Activated CD8-positive, alpha-beta T cell treated with anti-CD3 and anti-CD28 coated beads for 36 hours (primary cell): Measurements from ENCODE around the gene GCLC. TPM values are rescaled to one million over a fixed set of nuclear protein-coding genes. Genes with fewer than 3 reads are reported as not detected.

Experiments
- ATAC-seq: fragments of 200-7000 bp; cut with Tn5 transposase; one replicate; pipeline ENCODE4 v1.10.0; 2021; ENCODE audit warnings: mild to moderate bottlenecking, moderate library complexity
- CTCF ChIA-PET: fragments of 350-600 bp; sonication (Branson Sonifier 250); formaldehyde crosslinking; loops from one replicate; lab custom pipeline; 2021; ENCODE audit warnings: antibody characterized with exemption; lab: Charles Lee
- POLR2A ChIA-PET: fragments of 350-600 bp; sonication (Branson Sonifier 250); formaldehyde crosslinking; loops from one replicate; lab custom pipeline; 2021; ENCODE audit warnings: antibody characterized with exemption; lab: Charles Lee
- DNase-seq: peaks from one replicate; pipeline ENCODE4 v3.0.0-alpha.2; 2020
- H3K27ac Mint-ChIP-seq: one replicate; pipeline ENCODE4 v1.8.0; 2021; ENCODE audit warnings: mild to moderate bottlenecking, mixed read lengths
- H3K27me3 Mint-ChIP-seq: one replicate; pipeline ENCODE4 v1.8.0; 2021; ENCODE audit warnings: mixed read lengths
- H3K36me3 Mint-ChIP-seq: one replicate; pipeline ENCODE4 v1.8.0; 2021; ENCODE audit warnings: low read depth, mixed read lengths
- H3K4me1 Mint-ChIP-seq: one replicate; pipeline ENCODE4 v1.8.0; 2021; ENCODE audit warnings: low read depth, mixed read lengths
- H3K4me3 Mint-ChIP-seq: one replicate; pipeline ENCODE4 v1.8.0; 2021; ENCODE audit warnings: mild to moderate bottlenecking, moderate library complexity, mixed read lengths
- H3K9me3 Mint-ChIP-seq: one replicate; pipeline ENCODE4 v1.8.0; 2021; ENCODE audit warnings: mixed read lengths
- intact Hi-C: fragments of 100-400 bp; cut with micrococcal nuclease; formaldehyde crosslinking; loops from one replicate; pipeline ENCODE4 v1.10.0; 2022
- total RNA-seq, 2 experiments: library from RNA; stranded (reverse); gene quantifications; one replicate each; pipeline ENCODE4 v1.2.3, GENCODE V29; 2021
- TF ChIP-seq, protein P1 (sequence below): fragments of 200-600 bp; IDR thresholded peaks from one replicate; pipeline ENCODE4 v1.8.0; 2022; ENCODE audit warnings: antibody characterized with exemption, mild to moderate bottlenecking

Gene GCLC
- total RNA-seq, 2 experiments from 2014 or later: 17.0 to 18.6 TPM

DNA sequence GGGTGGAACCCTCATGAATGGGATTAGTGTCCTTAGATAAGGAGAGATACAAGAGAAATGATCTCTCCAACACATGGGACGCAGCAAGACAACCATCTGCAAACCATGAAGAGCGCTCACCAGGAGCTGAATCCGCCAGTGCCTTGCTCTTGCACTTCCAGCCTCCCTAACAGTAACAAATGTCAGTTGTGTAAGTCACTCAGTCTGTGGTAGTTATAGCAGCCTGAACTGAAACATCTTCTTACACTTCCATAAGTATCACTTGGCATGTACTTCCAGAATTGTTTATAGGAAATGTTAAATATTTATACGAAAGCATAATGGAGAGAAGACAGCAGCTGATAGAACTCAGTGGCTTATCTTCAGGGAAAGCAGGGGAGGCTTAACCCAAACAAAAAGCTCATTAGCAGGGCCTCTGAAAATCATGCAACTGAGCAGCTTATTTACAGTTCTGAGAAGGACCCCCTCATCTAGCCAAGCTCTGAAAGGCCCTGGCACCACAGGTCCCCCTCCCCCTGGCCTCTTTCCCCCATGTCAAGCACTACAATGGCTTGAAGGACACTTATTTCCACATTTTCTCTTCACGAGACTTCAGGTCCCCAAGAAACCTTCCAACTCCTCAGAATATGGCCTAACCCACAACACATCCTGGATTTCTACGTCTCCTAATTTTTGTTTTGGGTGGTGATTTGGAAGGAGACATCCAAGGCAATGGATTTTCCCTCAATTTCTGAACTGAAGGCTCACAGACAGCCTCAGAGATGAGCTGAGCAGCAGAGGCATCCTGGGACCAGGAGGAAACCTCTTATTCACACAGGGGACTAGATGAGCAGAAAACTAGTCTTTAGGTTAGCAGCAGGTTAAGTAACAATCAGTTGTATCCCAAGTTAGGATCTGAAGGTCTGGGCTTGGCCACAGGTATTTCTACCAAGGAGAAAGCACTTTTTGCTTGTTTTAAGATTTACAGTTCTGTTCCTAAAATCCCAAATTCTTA is 49.1 kb downstream of the GCLC start:
- Mint-ChIP-seq H3K27me3 (peaks cover 7% of the 10 kb centered on the region), H3K27ac (no peak overlapping the region), H3K36me3 (no peaks in the 10 kb centered on the region), H3K4me1 (peaks cover 6% of the 10 kb centered on the region), H3K9me3 (peaks cover 2% of the 10 kb centered on the region), H3K4me3 (no peak overlapping the region)
- ChIA-PET CTCF (interaction anchor here (0.6 to 7.9 kb wide), 6 partner anchors 12 to 230 kb away, joined by 3 to 224 read pairs (median 6); no protein-coding TSS in a partner anchor), POLR2A (interaction anchor here (0.7 kb wide), 1 partner anchor 13 kb away, joined by 3 read pairs; no protein-coding TSS in a partner anchor)
- no peak for ATAC-seq
- intact Hi-C loops: no loop called here
- TF ChIP-seq, protein P1, sequence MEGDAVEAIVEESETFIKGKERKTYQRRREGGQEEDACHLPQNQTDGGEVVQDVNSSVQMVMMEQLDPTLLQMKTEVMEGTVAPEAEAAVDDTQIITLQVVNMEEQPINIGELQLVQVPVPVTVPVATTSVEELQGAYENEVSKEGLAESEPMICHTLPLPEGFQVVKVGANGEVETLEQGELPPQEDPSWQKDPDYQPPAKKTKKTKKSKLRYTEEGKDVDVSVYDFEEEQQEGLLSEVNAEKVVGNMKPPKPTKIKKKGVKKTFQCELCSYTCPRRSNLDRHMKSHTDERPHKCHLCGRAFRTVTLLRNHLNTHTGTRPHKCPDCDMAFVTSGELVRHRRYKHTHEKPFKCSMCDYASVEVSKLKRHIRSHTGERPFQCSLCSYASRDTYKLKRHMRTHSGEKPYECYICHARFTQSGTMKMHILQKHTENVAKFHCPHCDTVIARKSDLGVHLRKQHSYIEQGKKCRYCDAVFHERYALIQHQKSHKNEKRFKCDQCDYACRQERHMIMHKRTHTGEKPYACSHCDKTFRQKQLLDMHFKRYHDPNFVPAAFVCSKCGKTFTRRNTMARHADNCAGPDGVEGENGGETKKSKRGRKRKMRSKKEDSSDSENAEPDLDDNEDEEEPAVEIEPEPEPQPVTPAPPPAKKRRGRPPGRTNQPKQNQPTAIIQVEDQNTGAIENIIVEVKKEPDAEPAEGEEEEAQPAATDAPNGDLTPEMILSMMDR: no peak
- no peak for DNase-seq

DNA sequence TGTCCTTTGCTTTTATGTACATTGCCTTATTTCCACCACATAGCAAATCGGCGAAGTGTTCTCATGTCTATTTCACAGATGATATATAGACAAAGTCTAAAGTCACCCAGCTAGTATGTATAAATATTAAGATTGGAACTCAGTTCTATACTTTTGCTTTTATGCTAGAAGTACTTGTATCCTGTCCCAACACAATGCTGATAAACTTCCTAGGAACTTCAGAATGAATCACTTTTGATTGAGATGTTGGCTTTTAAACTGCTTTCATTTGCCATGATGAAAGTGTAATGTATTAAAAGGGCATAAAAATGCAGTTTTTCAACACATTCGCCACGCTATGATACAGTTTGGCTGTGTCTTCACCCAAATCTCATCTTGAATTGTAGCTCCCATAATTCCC is 50.8 kb downstream of the GCLC start:
- Mint-ChIP-seq H3K36me3 (no peaks in the 10 kb centered on the region), H3K4me3 (no peak overlapping the region), H3K4me1 (peaks cover 6% of the 10 kb centered on the region), H3K9me3 (peaks cover 2% of the 10 kb centered on the region), H3K27ac (no peak overlapping the region), H3K27me3 (peaks cover 11% of the 10 kb centered on the region)
- DNase-seq: no peak
- TF ChIP-seq, protein P1: no peak
- ChIA-PET CTCF (interaction anchor here (1.0 to 7.9 kb wide), 28 partner anchors 10 to 462 kb away, joined by 3 to 224 read pairs (median 6); no protein-coding TSS in a partner anchor), POLR2A (interaction anchor here (1.9 kb wide), 1 partner anchor 158 kb away, joined by 5 read pairs; no protein-coding TSS in a partner anchor)
- no peak for ATAC-seq
- intact Hi-C loops: no loop called here

DNA sequence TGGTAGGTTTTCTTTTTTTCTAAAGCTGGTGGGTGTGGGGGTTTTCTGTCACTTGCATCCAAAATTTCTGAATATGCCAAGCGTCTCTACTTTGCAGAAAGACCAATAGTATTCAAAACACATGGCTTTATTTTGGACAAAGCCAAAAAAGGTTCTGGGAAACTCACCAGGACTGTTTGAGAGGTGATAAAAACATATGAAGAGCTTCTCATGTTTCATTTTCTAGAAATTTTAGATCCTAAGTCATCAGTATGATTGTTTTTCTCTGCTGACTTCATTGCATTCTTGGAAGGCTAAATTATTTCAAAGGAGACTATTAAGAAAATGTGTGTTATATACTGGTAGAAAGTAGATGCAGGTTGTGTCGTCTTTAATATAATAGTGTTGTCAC is 51.3 kb downstream of the GCLC start:
- CTCF ChIA-PET: interaction anchor here (0.6 to 7.9 kb wide), 50 partner anchors 8 to 787 kb away, joined by 3 to 224 read pairs (median 4); no protein-coding TSS in a partner anchor

DNA sequence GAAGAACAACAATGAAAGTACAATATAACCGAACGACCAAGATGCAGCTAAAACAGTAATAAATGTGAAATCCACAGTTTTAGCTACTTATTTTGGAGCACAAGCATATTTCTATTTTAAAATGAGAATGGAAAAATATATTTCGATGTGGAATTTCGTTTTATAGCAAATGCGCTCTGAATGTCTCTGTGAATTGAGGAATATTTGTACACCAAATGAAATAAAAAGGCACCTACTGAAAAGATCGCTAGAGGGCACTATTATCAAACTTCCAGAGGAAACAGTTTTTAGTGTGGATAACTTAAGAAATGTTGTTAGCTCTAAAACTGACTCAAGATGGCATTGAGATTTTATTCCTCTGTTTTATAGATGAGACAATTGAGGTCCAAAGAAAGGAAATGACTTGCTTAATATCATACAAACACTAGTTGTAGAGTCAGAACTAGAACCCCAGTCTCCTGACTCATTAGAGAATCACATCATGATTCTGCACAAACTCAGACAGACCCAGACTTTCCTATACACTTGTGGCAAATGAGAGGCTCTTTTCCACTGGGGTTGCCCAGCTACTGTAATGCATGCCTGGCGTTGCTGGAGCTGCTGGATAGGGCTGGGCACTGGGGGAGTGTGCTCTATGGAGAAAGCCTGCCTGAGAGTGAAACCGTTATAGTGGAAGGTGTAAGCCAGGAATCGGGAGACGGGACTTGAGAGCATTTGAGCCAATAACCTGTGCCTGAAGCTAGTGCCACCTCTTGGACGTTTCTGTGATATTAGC is 51.9 kb downstream of the GCLC start:
- intact Hi-C loops: loop anchor here (1.0 to 2.0 kb wide), 2 partner anchors 158 to 236 kb away; no protein-coding TSS in a partner anchor
- POLR2A ChIA-PET: interaction anchor here (1.9 kb wide), 1 partner anchor 159 kb away, joined by 5 read pairs; no protein-coding TSS in a partner anchor
- CTCF ChIA-PET: interaction anchor here (0.6 to 7.9 kb wide), 55 partner anchors 8 to 786 kb away, joined by 3 to 224 read pairs (median 4); no protein-coding TSS in a partner anchor
- H3K9me3 Mint-ChIP-seq: peaks cover 2% of the 10 kb centered on the region
- H3K36me3 Mint-ChIP-seq: no peaks in the 10 kb centered on the region
- DNase-seq (peak; percentile 44), ATAC-seq (peak; percentile 89)
- H3K27me3 Mint-ChIP-seq: peaks cover 13% of the 10 kb centered on the region
- TF ChIP-seq, protein P1: peak; percentile 77
- H3K27ac Mint-ChIP-seq: peak overlapping the region; percentile 32
- no peak overlapping the region for H3K4me3 Mint-ChIP-seq
- peaks cover 6% of the 10 kb centered on the region for H3K4me1 Mint-ChIP-seq

More for the DNA sequence above, 51.3 kb downstream of the GCLC start:
- Mint-ChIP-seq H3K27ac (no peak overlapping the region), H3K36me3 (no peaks in the 10 kb centered on the region), H3K9me3 (peaks cover 2% of the 10 kb centered on the region), H3K27me3 (peaks cover 13% of the 10 kb centered on the region), H3K4me1 (peaks cover 6% of the 10 kb centered on the region), H3K4me3 (no peak overlapping the region)
- POLR2A ChIA-PET: interaction anchor here (1.9 kb wide), 1 partner anchor 158 kb away, joined by 5 read pairs; no protein-coding TSS in a partner anchor
- ATAC-seq (no peak), DNase-seq (no peak)
- TF ChIP-seq, protein P1: no peak
- intact Hi-C loops: loop anchor here (1.0 to 2.0 kb wide), 2 partner anchors 158 to 235 kb away; no protein-coding TSS in a partner anchor
